Osteoblast (primary cell): ENCODE results near the gene SAMD3. TPM values are rescaled to one million over a fixed set of nuclear protein-coding genes. Genes with fewer than 3 reads are reported as not detected.
"Not testable (repeated sequence)": the region's sequence is repeated elsewhere in the genome, so short reads cannot be mapped to it uniquely, and the experiment has no call there.

Source experiments
- DNase-seq: peaks from one replicate; pipeline ENCODE4 v3.0.0; 2011; ENCODE audit warnings: low spot score, mixed read lengths; ENCODE audit not compliant: insufficient read length; ENCODE audit errors: missing footprints
- H2AFZ ChIP-seq: 2 replicates; pipeline ENCODE4 v1.6.0; 2011; ENCODE audit warnings: mild to moderate bottlenecking, low read length
- H3K27ac ChIP-seq: 2 replicates; pipeline ENCODE4 v1.5.1; 2011; ENCODE audit warnings: mild to moderate bottlenecking, low read depth, low read length, moderate library complexity
- H3K27me3 ChIP-seq: 2 replicates; pipeline ENCODE4 v1.6.0; 2012; ENCODE audit warnings: mild to moderate bottlenecking, control low read depth, inconsistent platforms, low read length, moderate library complexity; ENCODE audit not compliant: insufficient read depth
- H3K36me3 ChIP-seq: 2 replicates; pipeline ENCODE4 v1.5.1; 2011; ENCODE audit warnings: mild to moderate bottlenecking, low read length, control low read depth, moderate library complexity; ENCODE audit not compliant: insufficient read depth
- H3K4me1 ChIP-seq: 2 replicates; pipeline ENCODE4 v1.5.1; 2011; ENCODE audit warnings: mild to moderate bottlenecking, low read length, control low read depth, moderate library complexity; ENCODE audit not compliant: insufficient read depth
- H3K4me2 ChIP-seq: 2 replicates; pipeline ENCODE4 v1.6.0; 2011; ENCODE audit warnings: mild to moderate bottlenecking, low read length; ENCODE audit not compliant: insufficient read depth
- H3K4me3 ChIP-seq: fragments of 200-600 bp; sonication (generic); 3 replicates; pipeline ENCODE4 v1.5.1; 2012; ENCODE audit warnings: mild to moderate bottlenecking, low read length, inconsistent platforms; ENCODE audit not compliant: insufficient read depth
- H3K79me2 ChIP-seq: 2 replicates; pipeline ENCODE4 v1.6.0; 2012; ENCODE audit warnings: mild to moderate bottlenecking, low read length, control low read depth, inconsistent platforms; ENCODE audit not compliant: insufficient read depth
- H3K9me3 ChIP-seq: 2 replicates; pipeline ENCODE4 v1.5.1; 2011; ENCODE audit warnings: low read depth, low read length, control low read depth
- H4K20me1 ChIP-seq: 2 replicates; pipeline ENCODE4 v1.6.0; 2012; ENCODE audit warnings: mild to moderate bottlenecking, low read length, control low read depth; ENCODE audit not compliant: insufficient read depth
- total RNA-seq: library from RNA; depleted of rRNA; stranded (reverse); fragments of >200 nt; gene quantifications from 2 replicates; pipeline ENCODE4 v1.2.3, GENCODE V29; 2012
- TF ChIP-seq, protein P1 (sequence below): IDR thresholded peaks from 2 replicates; pipeline ENCODE4 v1.5.1; 2011; ENCODE audit warnings: mild to moderate bottlenecking, low read depth, low read length, moderate library complexity; ENCODE audit errors: extremely low read depth

SAMD3 gene
- total RNA-seq, 1 donor: 0.72 TPM

DNA sequence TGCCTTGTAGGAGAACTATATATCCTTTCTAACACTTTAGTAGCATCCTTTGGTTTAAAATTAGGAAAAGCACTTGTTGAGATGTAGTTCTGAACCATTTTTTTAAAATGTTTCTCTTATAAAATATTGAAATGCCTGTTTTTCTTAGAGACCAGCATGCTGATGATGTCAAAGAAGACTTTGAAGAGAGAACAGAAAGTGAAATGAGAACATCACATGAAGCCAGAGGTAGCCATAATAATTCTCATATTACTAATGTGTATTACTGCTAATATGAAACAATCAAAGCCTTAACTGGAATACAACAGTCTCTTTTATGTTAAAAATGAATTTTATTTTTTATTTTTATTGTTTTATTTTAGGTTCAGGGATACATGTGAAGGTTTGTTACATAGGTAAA, 102.0 kb downstream of the SAMD3 start:
- H3K9me3 ChIP-seq: no peaks in the 10 kb centered on the region
- H3K4me2 ChIP-seq: no peak overlapping the region
- H3K27ac ChIP-seq: no peak overlapping the region
- no peaks in the 10 kb centered on the region for H3K79me2 ChIP-seq
- H3K36me3 ChIP-seq: no peaks in the 10 kb centered on the region
- no peaks in the 10 kb centered on the region for H3K4me1 ChIP-seq
- no peak overlapping the region for H3K4me3 ChIP-seq
- TF ChIP-seq, protein P1, sequence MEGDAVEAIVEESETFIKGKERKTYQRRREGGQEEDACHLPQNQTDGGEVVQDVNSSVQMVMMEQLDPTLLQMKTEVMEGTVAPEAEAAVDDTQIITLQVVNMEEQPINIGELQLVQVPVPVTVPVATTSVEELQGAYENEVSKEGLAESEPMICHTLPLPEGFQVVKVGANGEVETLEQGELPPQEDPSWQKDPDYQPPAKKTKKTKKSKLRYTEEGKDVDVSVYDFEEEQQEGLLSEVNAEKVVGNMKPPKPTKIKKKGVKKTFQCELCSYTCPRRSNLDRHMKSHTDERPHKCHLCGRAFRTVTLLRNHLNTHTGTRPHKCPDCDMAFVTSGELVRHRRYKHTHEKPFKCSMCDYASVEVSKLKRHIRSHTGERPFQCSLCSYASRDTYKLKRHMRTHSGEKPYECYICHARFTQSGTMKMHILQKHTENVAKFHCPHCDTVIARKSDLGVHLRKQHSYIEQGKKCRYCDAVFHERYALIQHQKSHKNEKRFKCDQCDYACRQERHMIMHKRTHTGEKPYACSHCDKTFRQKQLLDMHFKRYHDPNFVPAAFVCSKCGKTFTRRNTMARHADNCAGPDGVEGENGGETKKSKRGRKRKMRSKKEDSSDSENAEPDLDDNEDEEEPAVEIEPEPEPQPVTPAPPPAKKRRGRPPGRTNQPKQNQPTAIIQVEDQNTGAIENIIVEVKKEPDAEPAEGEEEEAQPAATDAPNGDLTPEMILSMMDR: no peak
- DNase-seq: no peak
- no peak overlapping the region for H2AFZ ChIP-seq
- no peaks in the 10 kb centered on the region for H4K20me1 ChIP-seq
- no peaks in the 10 kb centered on the region for H3K27me3 ChIP-seq

DNA sequence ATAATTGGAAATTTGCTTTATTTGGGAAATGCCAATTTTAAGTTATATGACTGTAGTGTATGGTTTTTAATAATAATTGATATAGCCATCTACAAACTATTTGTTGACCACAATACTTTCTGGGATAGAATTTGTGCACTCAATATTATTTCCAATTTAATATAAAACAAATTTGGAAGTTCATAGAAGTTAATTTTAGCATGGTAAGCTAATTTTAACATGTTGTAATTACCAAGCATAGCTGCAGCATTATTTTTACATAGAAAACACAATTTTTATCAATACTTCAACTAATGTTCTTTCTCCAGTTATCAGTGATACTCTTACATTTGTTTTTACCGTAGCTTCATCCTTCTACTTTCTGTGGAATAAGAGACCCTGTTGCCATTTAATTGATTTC, 103.5 kb downstream of the SAMD3 start:
- H3K9me3 ChIP-seq: no peaks in the 10 kb centered on the region
- no peak overlapping the region for H3K4me2 ChIP-seq
- H4K20me1 ChIP-seq: no peaks in the 10 kb centered on the region
- no peaks in the 10 kb centered on the region for H3K36me3 ChIP-seq
- no peaks in the 10 kb centered on the region for H3K27me3 ChIP-seq
- H3K27ac ChIP-seq: no peak overlapping the region
- no peak overlapping the region for H2AFZ ChIP-seq
- no peaks in the 10 kb centered on the region for H3K4me1 ChIP-seq
- no peak for DNase-seq
- H3K79me2 ChIP-seq: no peaks in the 10 kb centered on the region
- TF ChIP-seq, protein P1: no peak
- H3K4me3 ChIP-seq: no peak overlapping the region

DNA sequence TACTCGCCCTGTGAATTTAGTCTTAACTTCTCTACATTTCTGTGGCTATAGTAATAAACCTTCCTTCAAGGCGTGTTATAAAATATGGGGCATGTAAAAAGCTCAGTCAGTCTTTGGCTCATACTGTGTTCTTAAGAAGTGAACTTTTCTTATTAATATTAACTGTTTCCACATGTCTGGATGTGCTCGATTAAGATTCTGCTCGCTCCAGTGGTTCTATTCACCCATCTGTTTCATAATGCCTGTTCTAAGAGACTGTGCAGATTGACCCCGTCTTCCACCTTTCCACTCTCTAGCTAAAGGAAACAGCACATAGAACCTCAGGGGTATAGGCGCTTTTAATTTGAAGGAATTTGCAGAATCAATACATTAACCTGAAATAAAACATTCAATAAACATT, 104.5 kb downstream of the SAMD3 start:
- H3K9me3 ChIP-seq: no peaks in the 10 kb centered on the region
- H3K4me1 ChIP-seq: no peaks in the 10 kb centered on the region
- no peak overlapping the region for H3K27ac ChIP-seq
- no peak overlapping the region for H3K4me2 ChIP-seq
- H3K36me3 ChIP-seq: no peaks in the 10 kb centered on the region
- no peaks in the 10 kb centered on the region for H3K79me2 ChIP-seq
- H4K20me1 ChIP-seq: no peaks in the 10 kb centered on the region
- TF ChIP-seq, protein P1: no peak
- H2AFZ ChIP-seq: no peak overlapping the region
- H3K27me3 ChIP-seq: no peaks in the 10 kb centered on the region
- no peak overlapping the region for H3K4me3 ChIP-seq
- DNase-seq: no peak

DNA sequence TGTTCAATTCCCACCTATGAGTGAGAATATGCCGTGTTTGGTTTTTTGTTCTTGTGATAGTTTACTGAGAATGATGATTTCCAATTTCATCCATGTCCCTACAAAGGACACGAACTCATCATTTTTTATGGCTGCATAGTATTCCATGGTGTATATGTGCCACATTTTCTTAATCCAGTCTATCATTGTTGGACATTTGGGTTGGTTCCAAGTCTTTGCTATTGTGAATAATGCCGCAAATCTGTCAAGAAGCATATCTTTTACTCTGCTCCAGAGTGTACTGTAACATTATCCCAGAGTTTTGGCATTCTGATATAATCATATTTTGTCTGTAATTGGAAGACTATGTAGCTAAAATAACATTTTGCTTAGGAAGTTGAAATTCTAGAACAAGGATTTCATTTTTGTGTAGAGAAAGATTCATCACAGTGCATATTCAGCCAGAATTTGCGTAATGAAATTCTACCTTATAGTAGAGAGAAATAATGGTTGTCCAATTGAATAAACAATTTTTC, 105.5 kb downstream of the SAMD3 start:
- not testable (repeated sequence) for H3K4me1 ChIP-seq, H3K4me3 ChIP-seq, H3K27ac ChIP-seq, H4K20me1 ChIP-seq, H3K4me2 ChIP-seq, H3K9me3 ChIP-seq, DNase-seq, H3K36me3 ChIP-seq, H3K79me2 ChIP-seq, H2AFZ ChIP-seq, H3K27me3 ChIP-seq
